Aorta (tissue), 5 donors: ENCODE measurements around the gene ARHGAP24. TPM values are rescaled to one million over a fixed set of nuclear protein-coding genes. Genes with fewer than 3 reads are reported as not detected.

ENCODE experiments used
- ATAC-seq: fragments of 200-7000 bp; cut with Tn5 transposase; one replicate; pipeline ENCODE4 v1.9.1; 2022; ENCODE audit warnings: moderate library complexity; ENCODE audit not compliant: low FRiP score
- DNase-seq, 2 donors: peaks; one replicate each; pipeline ENCODE4 v3.0.0-alpha.2; 2020
- H3K27ac ChIP-seq, 2 donors: one replicate each; pipeline ENCODE4 v1.5.1; 2013; ENCODE audit warnings: low read length in 2 of 2, mild to moderate bottlenecking in 2 of 2, moderate library complexity in 2 of 2, control low read depth in 1 of 2, inconsistent platforms in 1 of 2, low read depth in 1 of 2
- H3K27me3 ChIP-seq, 2 donors: one replicate each; pipeline ENCODE4 v1.6.1; 2013; ENCODE audit warnings: control low read depth in 1 of 2, low read length in 1 of 2, mild to moderate bottlenecking in 1 of 2, moderate library complexity in 1 of 2; ENCODE audit not compliant: insufficient read depth in 2 of 2, control insufficient read depth in 1 of 2
- H3K36me3 ChIP-seq, 2 donors: one replicate each; pipeline ENCODE4 v1.6.1; 2013; ENCODE audit warnings: control low read depth in 1 of 2, low read length in 1 of 2, mild to moderate bottlenecking in 1 of 2; ENCODE audit not compliant: insufficient read depth in 2 of 2, control insufficient read depth in 1 of 2
- H3K4me1 ChIP-seq, 2 donors: one replicate each; pipeline ENCODE4 v1.6.1; 2013; ENCODE audit warnings: low read length in 2 of 2, control low read depth in 1 of 2, mild to moderate bottlenecking in 1 of 2, moderate library complexity in 1 of 2; ENCODE audit not compliant: insufficient read depth in 2 of 2, control insufficient read depth in 1 of 2
- H3K4me3 ChIP-seq, 2 donors: one replicate each; pipeline ENCODE4 v1.5.1; 2013; ENCODE audit warnings: low read length in 2 of 2, control low read depth in 1 of 2, mild to moderate bottlenecking in 1 of 2
- H3K9me3 ChIP-seq: one replicate; pipeline ENCODE4 v1.6.1; 2013; ENCODE audit warnings: mild to moderate bottlenecking, low read length; ENCODE audit not compliant: control insufficient read depth
- WGBS, 2 donors: extraction: QIAGEN DNeasy Blood & Tissue Kit; methylation state at CpG; one replicate each; pipeline ENCODE4 v1.1.7; 2013; 5-methylcytosine and 5-hydroxymethylcytosine counted together
- intact Hi-C, 2 donors: fragments of 100-400 bp; cut with DNase I; formaldehyde crosslinking; loops; one replicate each; pipeline versions ENCODE4 v1.14.2 to v1.15.0; 2022
- polyA plus RNA-seq, 2 donors: library from polyadenylated mRNA; stranded (reverse); fragments of 200-250 nt; gene quantifications; one replicate each; pipeline ENCODE4 v1.2.3, GENCODE V29; 2013
- total RNA-seq, 2 donors: library from RNA; stranded (reverse); fragmentation: NEBNext Ultra II Directional; extraction: Animal tissue kit (Norgen Biotek cat#: 25700); gene quantifications; one replicate each; pipeline ENCODE4 v1.2.1, GENCODE V29; 2021
- donor health status: healthy with polysubstance abuse.
- donor health status: Bipolar disorder and iron deficiency.
- donor health status: DM: no; HTN: no; CAD: no.
- donor health status: DM: no; HTN: no; CAD: no.
- donor health status: DM: yes; HTN: yes; CAD: no.

The ARHGAP24 gene
- total and polyA plus RNA-seq, 4 donors: 13.4 to 35.2 (median 34.0) TPM

DNA sequence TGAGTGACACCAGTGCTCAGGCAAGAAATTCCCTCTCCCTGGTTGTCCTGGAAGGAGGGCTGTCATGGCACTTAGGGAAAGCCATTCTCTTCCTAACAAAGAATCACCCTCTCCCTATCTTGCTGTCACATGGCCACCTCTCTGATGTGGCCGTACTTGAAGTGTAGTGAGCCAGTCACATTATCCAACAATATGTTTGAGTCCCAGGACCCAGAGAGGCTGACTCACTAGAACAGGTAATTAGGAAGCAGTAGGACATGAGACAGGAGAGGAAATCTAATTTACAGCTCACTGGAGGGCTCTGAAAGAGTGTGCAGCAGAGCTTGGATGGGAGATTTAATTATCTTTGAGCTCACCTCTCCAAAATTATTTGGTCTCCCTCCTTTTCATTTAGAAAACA lies 299.1 kb downstream of the ARHGAP24 start:
- Histone ChIP-seq H3K27me3 (no peaks in the 10 kb centered on the region), H3K4me1 (peaks cover 0 to 2% of the 10 kb centered on the region in 2 donors), H3K4me3 (no peak overlapping the region), H3K9me3 (no peaks in the 10 kb centered on the region), H3K36me3 (no peaks in the 10 kb centered on the region), H3K27ac (no peak overlapping the region)
- intact Hi-C loops: no loop called here
- WGBS, 2 donors: 92 to 93% methylated on average over 1 of the region's 1 CpG
- DNase-seq (no peak), ATAC-seq (no peak)

DNA sequence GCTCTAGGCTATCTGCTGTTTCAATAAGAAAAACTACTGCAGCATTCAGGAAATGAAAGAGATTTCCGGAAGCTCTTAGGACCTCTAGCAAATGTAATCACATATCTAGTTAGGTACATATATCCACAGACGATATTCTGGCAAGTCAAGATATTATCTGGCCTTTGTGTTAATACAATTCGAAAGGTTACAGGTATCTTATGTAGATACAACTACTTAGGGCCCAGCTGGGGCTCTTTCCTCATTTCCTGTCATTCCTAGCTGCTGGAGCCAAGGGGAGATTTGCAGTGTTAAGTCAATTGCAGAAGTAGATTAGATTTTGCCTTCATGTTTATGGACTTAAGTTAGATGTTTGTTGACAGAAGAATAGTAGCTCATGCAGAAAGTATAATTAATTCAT lies 299.5 kb downstream of the ARHGAP24 start:
- H3K9me3 ChIP-seq: no peaks in the 10 kb centered on the region
- DNase-seq: no peak
- intact Hi-C loops: no loop called here
- WGBS, 2 donors: 86 to 89% methylated on average over 3 of the region's 3 CpGs
- no peaks in the 10 kb centered on the region for H3K27me3 ChIP-seq
- no peak for ATAC-seq
- no peak overlapping the region for H3K4me3 ChIP-seq
- no peak overlapping the region for H3K27ac ChIP-seq
- no peaks in the 10 kb centered on the region for H3K36me3 ChIP-seq
- H3K4me1 ChIP-seq: peaks cover 0 to 2% of the 10 kb centered on the region in 2 donors

DNA sequence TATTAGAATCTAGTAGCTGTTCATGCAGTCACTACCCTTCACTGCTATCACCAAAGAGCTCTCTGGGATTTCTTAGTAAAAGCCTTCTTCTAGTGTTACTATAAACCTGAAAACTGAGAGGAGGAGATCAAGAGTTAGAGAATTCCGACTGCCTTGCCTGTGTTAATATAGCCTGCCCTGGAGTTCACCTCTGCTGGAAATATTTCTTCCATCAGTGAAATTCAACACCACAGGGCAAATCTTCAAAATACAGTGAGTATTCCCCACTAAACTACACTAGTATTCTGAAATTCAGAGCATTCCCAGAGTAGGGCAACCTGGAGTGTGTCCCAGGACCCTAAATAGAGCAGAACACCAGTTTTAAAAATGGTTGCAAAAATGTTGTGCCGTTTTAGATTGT lies 301.1 kb downstream of the ARHGAP24 start:
- WGBS, 2 donors: 35 to 37% methylated on average over 2 of the region's 2 CpGs
- Histone ChIP-seq H3K27ac (no peak overlapping the region), H3K9me3 (no peaks in the 10 kb centered on the region), H3K36me3 (no peaks in the 10 kb centered on the region), H3K4me1 (peaks cover 0 to 2% of the 10 kb centered on the region in 2 donors), H3K27me3 (no peaks in the 10 kb centered on the region), H3K4me3 (no peak overlapping the region)
- ATAC-seq (no peak), DNase-seq (no peak)
- intact Hi-C loops: no loop called here

DNA sequence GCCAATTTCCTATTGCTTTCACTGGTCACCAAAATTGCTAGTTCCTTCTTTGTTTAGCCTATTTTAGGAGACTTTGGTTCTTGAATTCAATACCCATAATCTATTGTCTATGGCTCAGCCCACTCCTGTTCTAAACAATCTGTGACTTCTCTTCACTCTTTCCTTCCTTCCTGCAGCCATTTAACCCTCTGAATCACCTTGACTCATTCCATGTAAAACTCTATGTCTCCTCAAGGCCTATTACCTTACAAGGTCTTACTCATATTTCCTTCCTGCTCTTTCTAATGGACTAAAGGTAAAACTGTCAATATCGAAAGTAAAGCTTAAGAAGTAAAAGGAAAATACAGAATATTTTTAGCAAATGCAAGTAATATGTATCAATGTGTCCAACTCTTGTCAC lies 301.6 kb downstream of the ARHGAP24 start:
- WGBS, 2 donors: 95 to 96% methylated on average over 1 of the region's 1 CpG
- ATAC-seq (no peak), DNase-seq (no peak)
- no peaks in the 10 kb centered on the region for H3K9me3 ChIP-seq
- no peak overlapping the region for H3K27ac ChIP-seq
- no peaks in the 10 kb centered on the region for H3K36me3 ChIP-seq
- intact Hi-C loops: no loop called here
- peaks cover 0 to 2% of the 10 kb centered on the region in 2 donors for H3K4me1 ChIP-seq
- H3K4me3 ChIP-seq: no peak overlapping the region
- H3K27me3 ChIP-seq: no peaks in the 10 kb centered on the region

DNA sequence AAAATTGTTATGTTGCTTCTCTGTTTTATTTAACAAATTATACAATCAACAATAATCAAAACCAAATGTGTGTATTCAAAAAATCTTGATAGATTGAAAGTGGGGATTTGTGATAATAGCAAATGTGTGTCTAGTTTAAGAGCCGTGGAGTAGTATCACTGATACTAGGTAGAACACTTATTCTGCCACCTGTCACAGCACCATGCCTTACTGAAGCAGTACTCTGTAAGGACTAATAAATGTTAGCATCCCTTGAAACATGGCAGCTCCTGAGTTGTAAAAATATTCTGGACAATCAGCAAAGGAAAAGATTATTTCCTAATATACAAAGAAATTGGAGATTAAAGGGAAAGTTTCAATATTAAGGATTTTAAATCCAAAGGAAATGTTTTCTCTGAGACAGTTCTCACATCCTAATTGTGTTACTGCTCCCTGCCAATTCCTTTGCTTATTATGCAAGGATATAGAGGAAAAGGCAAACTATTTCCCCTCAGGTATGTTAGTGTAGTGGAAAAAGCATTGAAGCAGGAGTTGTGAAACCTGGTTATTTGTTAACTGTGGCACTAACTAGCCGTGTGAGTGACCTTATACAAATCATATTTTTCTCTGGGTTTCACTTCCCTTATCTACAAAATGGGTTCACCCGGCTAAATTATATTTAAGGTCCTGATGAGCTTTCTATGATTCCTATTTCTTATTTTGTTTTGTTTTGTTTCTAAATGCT lies 303.1 kb downstream of the ARHGAP24 start:
- DNase-seq (no peak), ATAC-seq (no peak)
- Histone ChIP-seq H3K27me3 (no peaks in the 10 kb centered on the region), H3K4me3 (peak overlapping the region in 1 of 2 donors; percentile 98), H3K9me3 (no peaks in the 10 kb centered on the region), H3K36me3 (no peaks in the 10 kb centered on the region), H3K27ac (no peak overlapping the region), H3K4me1 (peaks cover 0 to 2% of the 10 kb centered on the region in 2 donors)
- WGBS, 2 donors: 49 to 52% methylated on average over 3 of the region's 3 CpGs
- intact Hi-C loops: no loop called here

DNA sequence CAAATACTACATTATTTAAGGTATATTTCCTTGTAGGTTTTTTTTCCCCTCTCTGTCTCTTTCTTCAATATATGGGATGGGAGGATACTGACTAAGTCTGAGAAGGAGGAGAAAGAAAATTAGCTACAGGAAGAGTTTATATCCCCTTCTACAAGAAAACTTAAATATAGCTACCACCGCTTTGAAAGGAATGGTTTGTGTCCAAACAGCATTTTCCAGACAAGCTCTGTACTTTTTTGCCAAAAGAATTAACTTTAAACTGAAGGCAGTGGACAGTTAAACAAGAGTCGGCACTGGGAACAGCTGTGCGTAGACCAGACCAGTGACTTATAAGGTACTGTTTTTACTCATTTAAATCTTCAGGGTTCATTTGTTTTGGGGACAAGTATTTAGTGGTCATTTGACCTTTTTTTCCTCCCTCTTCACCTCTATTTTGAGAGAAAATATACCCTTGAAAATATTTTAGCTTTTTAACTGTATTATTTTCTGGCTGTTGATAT lies 303.7 kb downstream of the ARHGAP24 start:
- peak overlapping the region; percentile 81 to 98 for H3K4me3 ChIP-seq
- WGBS, 2 donors: 4% methylated on average over 3 of the region's 3 CpGs
- no peaks in the 10 kb centered on the region for H3K27me3 ChIP-seq
- ATAC-seq (peak; percentile 64), DNase-seq (no peak)
- H3K36me3 ChIP-seq: no peaks in the 10 kb centered on the region
- peaks cover 0 to 5% of the 10 kb centered on the region in 2 donors for H3K4me1 ChIP-seq
- peak overlapping the region in 1 of 2 donors; percentile 67 for H3K27ac ChIP-seq
- intact Hi-C loops: no loop called here
- H3K9me3 ChIP-seq: no peaks in the 10 kb centered on the region

DNA sequence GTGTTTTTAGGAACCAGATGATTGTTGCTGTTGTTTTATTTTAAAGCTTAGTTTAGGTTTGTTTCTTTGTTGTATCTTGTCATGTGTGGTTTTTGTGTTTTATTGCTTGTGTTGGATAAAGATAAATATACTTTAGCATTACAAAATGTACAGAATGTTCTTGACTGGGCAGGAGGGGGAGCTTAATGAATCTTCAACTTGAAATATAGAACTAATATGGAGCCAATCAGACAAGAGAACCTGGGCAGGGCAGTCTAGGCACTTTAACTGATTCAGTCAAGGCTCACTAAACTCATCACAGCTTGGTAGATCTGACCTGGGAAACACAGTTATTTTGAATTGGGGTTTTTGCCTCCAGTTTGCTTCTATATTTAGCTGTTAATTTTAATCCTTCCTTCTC lies 304.2 kb downstream of the ARHGAP24 start:
- peak overlapping the region in 1 of 2 donors; percentile 67 for H3K27ac ChIP-seq

DNA sequence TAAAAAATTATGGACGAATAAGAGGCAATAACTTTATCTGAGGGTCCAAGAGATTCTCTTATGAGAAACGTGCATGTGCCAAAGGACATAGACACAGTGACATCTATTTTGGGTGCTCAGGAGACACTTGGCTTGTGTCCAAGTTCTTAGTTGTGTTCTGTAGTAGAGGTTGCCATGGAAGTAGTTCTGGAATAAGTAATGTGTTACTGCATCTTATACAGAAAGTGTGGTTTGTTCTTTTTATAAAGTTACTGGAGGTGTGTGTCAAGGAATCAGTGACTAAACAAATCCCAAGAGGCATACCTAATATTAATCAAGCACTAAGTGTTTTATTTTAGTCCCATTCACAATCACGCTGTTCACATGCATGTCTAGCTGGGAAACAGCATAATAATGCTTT lies 305.7 kb downstream of the ARHGAP24 start:
- intact Hi-C loops: no loop called here
- H3K4me3 ChIP-seq: peak overlapping the region in 1 of 2 donors; percentile 20
- WGBS, 2 donors: 15 to 35% methylated on average over 3 of the region's 3 CpGs
- no peaks in the 10 kb centered on the region for H3K27me3 ChIP-seq
- H3K4me1 ChIP-seq: peaks cover 0 to 9% of the 10 kb centered on the region in 2 donors
- DNase-seq: no peak
- no peaks in the 10 kb centered on the region for H3K9me3 ChIP-seq
- no peaks in the 10 kb centered on the region for H3K36me3 ChIP-seq
- H3K27ac ChIP-seq: no peak overlapping the region
- peak; percentile 55 for ATAC-seq

More for the DNA sequence above, 304.2 kb downstream of the ARHGAP24 start:
- DNase-seq (no peak), ATAC-seq (no peak)
- Histone ChIP-seq H3K4me3 (peak overlapping the region; percentile 81 to 98), H3K4me1 (peaks cover 0 to 9% of the 10 kb centered on the region in 2 donors), H3K36me3 (no peaks in the 10 kb centered on the region), H3K27me3 (no peaks in the 10 kb centered on the region), H3K9me3 (no peaks in the 10 kb centered on the region)
- intact Hi-C loops: no loop called here

DNA sequence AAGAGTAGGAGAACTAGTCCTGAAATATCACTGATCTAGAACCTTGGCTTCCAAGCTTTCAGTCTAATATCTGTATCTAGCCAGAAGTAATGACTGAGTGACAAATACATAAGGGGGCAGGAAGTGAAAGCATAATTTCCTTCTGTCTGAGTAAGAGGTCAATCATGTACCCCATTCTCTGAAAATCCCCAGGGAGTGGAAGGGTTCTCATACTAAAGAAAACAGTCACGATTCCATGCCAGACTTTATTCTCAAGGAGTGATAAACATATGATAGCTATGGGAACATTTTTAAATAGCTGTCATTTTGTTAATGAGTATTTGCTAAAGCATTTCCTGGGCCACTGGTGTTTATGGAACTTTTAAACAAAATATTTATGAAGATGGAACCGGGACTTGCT lies 308.5 kb downstream of the ARHGAP24 start:
- 19 to 20% methylated on average over 2 of the region's 2 CpGs for WGBS, 2 donors
- no peak overlapping the region for H3K27ac ChIP-seq
- H3K9me3 ChIP-seq: no peaks in the 10 kb centered on the region
- DNase-seq (no peak), ATAC-seq (no peak)
- no peaks in the 10 kb centered on the region for H3K36me3 ChIP-seq
- no peak overlapping the region for H3K4me3 ChIP-seq
- no peaks in the 10 kb centered on the region for H3K27me3 ChIP-seq
- H3K4me1 ChIP-seq: peaks cover 0 to 17% of the 10 kb centered on the region in 2 donors
- intact Hi-C loops: no loop called here
